ENCODE data around the gene PICK1.

PICK1 gene

DNA sequence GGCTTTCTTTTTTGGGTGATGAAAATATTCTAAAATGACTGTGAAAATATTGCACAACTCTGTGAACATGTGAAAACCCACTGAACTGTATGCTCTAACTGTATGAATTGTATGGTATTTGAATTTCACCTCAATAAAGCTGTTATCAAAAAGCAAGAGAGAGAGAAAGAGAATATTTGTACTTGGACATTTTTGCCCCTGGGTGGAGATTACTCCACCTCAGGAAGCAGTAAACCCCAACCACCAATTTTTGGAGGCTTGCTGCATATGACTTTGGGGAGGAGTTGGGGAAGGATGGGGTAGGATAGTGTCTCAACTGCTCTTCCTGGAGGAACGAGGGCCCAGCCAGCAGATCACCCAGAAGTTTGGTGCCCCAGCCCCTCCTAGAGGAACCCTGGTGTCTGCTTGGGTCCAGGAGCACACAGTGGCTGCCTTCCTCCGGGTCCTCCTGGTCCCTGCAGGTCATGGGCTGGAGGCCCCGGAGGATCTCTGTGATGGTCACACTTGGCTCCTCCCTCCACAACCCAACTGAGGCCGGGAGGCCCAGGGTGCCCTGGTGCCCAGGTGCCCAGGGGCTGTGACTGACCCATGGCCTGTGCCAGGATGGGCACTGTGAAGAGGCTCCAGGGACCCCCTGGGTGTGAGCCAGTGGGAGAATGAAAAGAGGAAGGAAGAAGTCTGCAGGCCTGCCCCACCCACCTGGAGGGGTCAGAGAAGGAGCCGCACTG is 15.3 kb upstream of the PICK1 start:
- Histone ChIP-seq H3K9ac (ENCODE audit: low read depth, low read length) (no peak overlapping the region), H3K27me3 (ENCODE audit: control insufficient read depth, insufficient read depth, low read length) (peaks cover 13% of the 10 kb centered on the region), H3K9me3 (replicated peaks; ENCODE audit: low read length) (no peaks in the 10 kb centered on the region), H3K4me3 (ENCODE audit: low read length) (no peak overlapping the region), H3K4me2 (ENCODE audit: low read length) (no peak overlapping the region), H3K36me3 (ENCODE audit: insufficient read depth, low read length) (no peaks in the 10 kb centered on the region), H3K4me1 (ENCODE audit: control insufficient read depth, insufficient read depth, low read length) (peaks cover 6% of the 10 kb centered on the region)

DNA sequence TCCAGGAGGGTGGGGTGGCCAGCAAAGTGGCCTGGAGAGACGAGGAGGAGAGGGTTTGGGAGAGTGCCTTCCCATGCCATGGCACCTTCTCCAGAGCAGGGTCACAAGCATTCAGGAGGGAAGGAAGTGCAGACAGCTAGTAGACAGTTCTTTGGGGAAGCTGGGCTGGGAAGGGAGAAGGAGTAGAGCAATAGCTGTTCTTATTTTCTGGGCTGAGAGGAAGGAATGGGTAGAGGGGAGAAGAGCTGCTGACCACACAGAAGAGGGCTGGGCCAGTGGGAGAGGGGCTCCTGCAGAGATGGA is 14.8 kb upstream of the PICK1 start:
- H3K36me3 ChIP-seq (ENCODE audit: insufficient read depth, low read length), result no peaks in the 10 kb centered on the region
- H3K4me2 ChIP-seq (ENCODE audit: low read length), result no peak overlapping the region
- H3K4me1 ChIP-seq (ENCODE audit: control insufficient read depth, insufficient read depth, low read length), result peaks cover 6% of the 10 kb centered on the region
- peaks cover 14% of the 10 kb centered on the region for H3K27me3 ChIP-seq (ENCODE audit: control insufficient read depth, insufficient read depth, low read length)
- H3K4me3 ChIP-seq (ENCODE audit: low read length), result no peak overlapping the region
- no peaks in the 10 kb centered on the region for H3K9me3 ChIP-seq (replicated peaks; ENCODE audit: low read length)
- no peak overlapping the region for H3K9ac ChIP-seq (ENCODE audit: low read depth, low read length)

- Histone ChIP-seq H3K9ac (ENCODE audit: low read depth, low read length) (no peak overlapping the region), H3K27me3 (ENCODE audit: control insufficient read depth, insufficient read depth, low read length) (peaks cover 17% of the 10 kb centered on the region), H3K4me1 (ENCODE audit: control insufficient read depth, insufficient read depth, low read length) (peaks cover 6% of the 10 kb centered on the region), H3K9me3 (replicated peaks; ENCODE audit: low read length) (no peaks in the 10 kb centered on the region), H3K36me3 (ENCODE audit: insufficient read depth, low read length) (no peaks in the 10 kb centered on the region), H3K4me3 (ENCODE audit: low read length) (no peak overlapping the region), H3K4me2 (ENCODE audit: low read length) (no peak overlapping the region)
Measured at GRCh38 chr22:38043151-38044039, 13.8 kb upstream of the PICK1 start.

DNA sequence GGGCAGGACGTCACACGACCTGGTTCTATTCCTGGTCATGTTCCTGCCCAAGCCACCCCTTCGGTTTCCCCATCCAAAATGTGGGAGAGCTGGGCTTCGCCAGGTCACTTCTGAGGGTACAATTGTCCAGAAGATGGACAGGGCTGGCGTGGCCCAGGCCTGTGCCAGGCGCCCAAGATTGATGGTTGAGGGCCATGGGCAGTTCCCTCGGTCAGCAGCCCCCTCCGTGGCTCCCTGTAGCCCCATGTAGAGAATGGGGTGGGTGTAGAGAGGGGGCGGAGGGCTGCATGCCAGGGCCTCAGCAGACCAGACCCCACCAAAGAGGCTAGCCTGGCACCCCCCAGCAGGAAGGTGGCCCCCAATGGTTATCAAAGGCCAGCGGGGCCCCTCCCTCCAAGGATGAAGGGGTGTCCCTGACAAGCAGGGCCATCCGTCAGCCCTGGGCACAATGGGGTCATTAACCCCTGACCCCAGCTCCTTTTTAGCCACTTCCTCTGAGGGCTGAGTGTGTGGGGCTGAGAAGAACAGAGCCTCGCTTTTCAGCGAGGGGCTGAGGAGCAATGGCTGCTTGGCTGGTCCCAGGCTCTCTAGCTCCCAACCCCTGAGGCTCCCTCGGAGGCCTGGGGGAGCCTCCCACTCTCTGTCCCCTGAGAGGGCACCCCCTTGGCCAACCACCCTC is 11.0 kb upstream of the PICK1 start:
- H3K4me1 ChIP-seq (ENCODE audit: control insufficient read depth, insufficient read depth, low read length), result no peaks in the 10 kb centered on the region
- H3K9ac ChIP-seq (ENCODE audit: low read depth, low read length), result no peak overlapping the region
- H3K27me3 ChIP-seq (ENCODE audit: control insufficient read depth, insufficient read depth, low read length), result peaks cover 24% of the 10 kb centered on the region
- no peaks in the 10 kb centered on the region for H3K9me3 ChIP-seq (replicated peaks; ENCODE audit: low read length)
- H3K36me3 ChIP-seq (ENCODE audit: insufficient read depth, low read length), result no peaks in the 10 kb centered on the region
- H3K4me2 ChIP-seq (ENCODE audit: low read length), result no peak overlapping the region
- no peak overlapping the region for H3K4me3 ChIP-seq (ENCODE audit: low read length)

- no peak overlapping the region for H3K4me2 ChIP-seq (ENCODE audit: low read length)
- H3K4me1 ChIP-seq (ENCODE audit: control insufficient read depth, insufficient read depth, low read length), result no peaks in the 10 kb centered on the region
- no peak overlapping the region for H3K9ac ChIP-seq (ENCODE audit: low read depth, low read length)
- no peak overlapping the region for H3K4me3 ChIP-seq (ENCODE audit: low read length)
- no peaks in the 10 kb centered on the region for H3K9me3 ChIP-seq (replicated peaks; ENCODE audit: low read length)
- peaks cover 20% of the 10 kb centered on the region for H3K27me3 ChIP-seq (ENCODE audit: control insufficient read depth, insufficient read depth, low read length)
- H3K36me3 ChIP-seq (ENCODE audit: insufficient read depth, low read length), result no peaks in the 10 kb centered on the region
Measured at GRCh38 chr22:38049812-38050619, 7.2 kb upstream of the PICK1 start.

DNA sequence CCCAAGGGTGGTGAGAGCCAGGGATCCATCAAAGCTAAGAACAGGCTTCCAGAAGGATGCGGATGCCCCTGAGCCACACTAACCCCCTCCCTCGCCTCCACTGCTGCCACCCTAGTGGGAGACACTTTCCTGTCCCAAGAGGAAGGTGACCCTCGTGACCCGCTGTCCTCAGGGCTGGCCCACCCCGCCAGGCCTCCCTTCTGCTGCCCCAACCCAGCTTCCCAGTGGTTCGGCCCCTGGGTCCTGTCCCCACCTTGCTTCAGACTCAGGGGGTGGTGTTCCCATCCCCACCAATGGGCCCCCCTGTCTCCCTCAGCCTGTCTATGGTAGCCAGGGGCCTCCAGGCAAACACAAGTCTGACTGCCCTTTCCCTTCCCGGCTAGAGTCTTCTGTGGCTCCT is 6.5 kb upstream of the PICK1 start:
- Histone ChIP-seq H3K9ac (ENCODE audit: low read depth, low read length) (no peak overlapping the region), H3K9me3 (replicated peaks; ENCODE audit: low read length) (no peaks in the 10 kb centered on the region), H3K4me1 (ENCODE audit: control insufficient read depth, insufficient read depth, low read length) (no peaks in the 10 kb centered on the region), H3K4me2 (ENCODE audit: low read length) (no peak overlapping the region), H3K36me3 (ENCODE audit: insufficient read depth, low read length) (no peaks in the 10 kb centered on the region), H3K27me3 (ENCODE audit: control insufficient read depth, insufficient read depth, low read length) (peaks cover 22% of the 10 kb centered on the region), H3K4me3 (ENCODE audit: low read length) (no peak overlapping the region)

GRCh38 chr22:38051261-38051660 is 5.9 kb upstream of the PICK1 start:
- Histone ChIP-seq H3K36me3 (ENCODE audit: insufficient read depth, low read length) (no peaks in the 10 kb centered on the region), H3K4me2 (ENCODE audit: low read length) (no peak overlapping the region), H3K4me3 (ENCODE audit: low read length) (no peak overlapping the region), H3K27me3 (ENCODE audit: control insufficient read depth, insufficient read depth, low read length) (peaks cover 22% of the 10 kb centered on the region), H3K9me3 (replicated peaks; ENCODE audit: low read length) (no peaks in the 10 kb centered on the region), H3K4me1 (ENCODE audit: control insufficient read depth, insufficient read depth, low read length) (no peaks in the 10 kb centered on the region), H3K9ac (ENCODE audit: low read depth, low read length) (no peak overlapping the region)

- Histone ChIP-seq H3K4me1 (ENCODE audit: control insufficient read depth, insufficient read depth, low read length) (peaks cover 6% of the 10 kb centered on the region), H3K9ac (ENCODE audit: low read depth, low read length) (no peak overlapping the region), H3K9me3 (replicated peaks; ENCODE audit: low read length) (no peaks in the 10 kb centered on the region), H3K36me3 (ENCODE audit: insufficient read depth, low read length) (no peaks in the 10 kb centered on the region), H3K4me3 (ENCODE audit: low read length) (no peak overlapping the region), H3K27me3 (ENCODE audit: control insufficient read depth, insufficient read depth, low read length) (peaks cover 17% of the 10 kb centered on the region), H3K4me2 (ENCODE audit: low read length) (peak overlapping the region; percentile 8)
Measured at GRCh38 chr22:38051900-38052862, 5.0 kb upstream of the PICK1 start.

GRCh38 chr22:38062791-38063190 is 5.6 kb downstream of the PICK1 start:
- no peaks in the 10 kb centered on the region for H3K27me3 ChIP-seq (ENCODE audit: control insufficient read depth, insufficient read depth, low read length)
- peaks cover 5% of the 10 kb centered on the region for H3K4me1 ChIP-seq (ENCODE audit: control insufficient read depth, insufficient read depth, low read length)
- no peak overlapping the region for H3K4me3 ChIP-seq (ENCODE audit: low read length)
- H3K9me3 ChIP-seq (replicated peaks; ENCODE audit: low read length), result no peaks in the 10 kb centered on the region
- H3K36me3 ChIP-seq (ENCODE audit: insufficient read depth, low read length), result peaks cover 2% of the 10 kb centered on the region
- no peak overlapping the region for H3K4me2 ChIP-seq (ENCODE audit: low read length)
- H3K9ac ChIP-seq (ENCODE audit: low read depth, low read length), result no peak overlapping the region

DNA sequence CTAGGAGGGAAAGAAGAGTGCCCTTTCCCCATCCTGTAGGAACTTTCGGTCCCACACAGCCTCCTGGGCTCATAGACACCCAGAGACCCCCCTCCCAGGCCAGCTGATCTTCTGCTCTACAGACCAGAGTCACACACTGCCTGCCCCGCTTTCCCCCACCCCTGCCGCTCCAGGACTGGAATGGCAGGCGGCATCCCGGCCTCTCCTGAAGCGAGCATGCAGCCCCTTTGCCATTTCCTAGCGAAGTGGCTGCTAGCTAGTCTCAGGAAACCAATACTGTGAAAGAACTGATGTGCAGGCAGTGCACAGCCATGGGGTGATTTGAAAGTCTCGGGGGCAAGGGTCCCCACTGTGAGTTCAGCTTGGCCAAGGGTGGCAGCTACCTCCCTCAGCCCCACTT is 8.3 kb downstream of the PICK1 start:
- Histone ChIP-seq H3K36me3 (ENCODE audit: insufficient read depth, low read length) (peaks cover 2% of the 10 kb centered on the region), H3K9me3 (replicated peaks; ENCODE audit: low read length) (no peaks in the 10 kb centered on the region), H3K27me3 (ENCODE audit: control insufficient read depth, insufficient read depth, low read length) (no peaks in the 10 kb centered on the region), H3K9ac (ENCODE audit: low read depth, low read length) (no peak overlapping the region), H3K4me3 (ENCODE audit: low read length) (no peak overlapping the region), H3K4me2 (ENCODE audit: low read length) (no peak overlapping the region), H3K4me1 (ENCODE audit: control insufficient read depth, insufficient read depth, low read length) (peaks cover 13% of the 10 kb centered on the region)
